Activated T-cell treated with anti-CD3 and anti-CD28 coated beads, Interleukin-2, amount 50 U/mL, for 1 hour (primary cell): ENCODE results near the gene FHOD1.
A peak's percentile ranks its signal among the peaks of the same experiment; 100 is the strongest.

Experiments
- DNase-seq: peaks from one replicate; pipeline ENCODE4 v3.0.0-alpha.2; 2020

The FHOD1 gene

DNA sequence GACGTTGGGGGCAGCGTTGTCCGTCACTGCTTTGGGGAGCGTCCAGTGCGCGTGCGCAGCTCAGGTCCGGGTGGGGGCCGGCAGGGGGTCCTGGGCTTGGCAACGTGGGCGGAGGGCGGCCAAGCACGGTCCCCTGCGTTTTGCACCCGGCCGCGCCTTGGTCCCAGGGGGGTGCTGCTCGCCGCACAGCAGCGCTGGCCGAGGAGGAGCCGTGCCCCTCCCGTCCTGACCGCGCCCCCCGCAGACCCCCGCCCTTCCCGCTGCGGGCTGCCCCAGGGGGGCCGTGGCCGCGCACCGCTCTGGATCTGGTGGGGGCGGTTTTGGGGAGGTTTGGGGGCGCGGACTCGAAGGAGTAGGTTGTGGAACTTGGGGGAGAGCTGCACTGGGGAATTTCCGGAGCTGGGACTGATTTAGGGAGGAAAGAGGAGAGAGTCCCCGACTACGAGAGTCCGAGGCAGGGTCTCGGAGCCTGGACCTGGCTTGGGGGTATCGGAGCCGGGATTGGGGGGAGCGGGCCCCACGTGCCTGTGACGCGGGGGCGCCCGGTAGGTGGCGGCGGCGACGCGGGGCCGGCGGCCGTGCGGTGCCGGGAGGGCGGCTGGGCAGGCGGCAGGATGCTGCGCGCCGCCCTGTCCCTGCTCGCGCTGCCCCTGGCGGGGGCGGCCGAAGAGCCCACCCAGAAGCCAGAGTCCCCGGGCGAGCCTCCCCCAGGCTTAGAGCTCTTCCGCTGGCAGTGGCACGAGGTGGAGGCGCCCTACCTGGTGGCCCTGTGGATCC is 1.3 kb upstream of the FHOD1 start, which contains the start of gene SLC9A5:
SLC9A5 (plus strand) TSS at position 579 of the 777 bp plus-strand sequence; CDS start at position 615, 36 bp downstream.
- DNase-seq: peak; percentile 45

DNA sequence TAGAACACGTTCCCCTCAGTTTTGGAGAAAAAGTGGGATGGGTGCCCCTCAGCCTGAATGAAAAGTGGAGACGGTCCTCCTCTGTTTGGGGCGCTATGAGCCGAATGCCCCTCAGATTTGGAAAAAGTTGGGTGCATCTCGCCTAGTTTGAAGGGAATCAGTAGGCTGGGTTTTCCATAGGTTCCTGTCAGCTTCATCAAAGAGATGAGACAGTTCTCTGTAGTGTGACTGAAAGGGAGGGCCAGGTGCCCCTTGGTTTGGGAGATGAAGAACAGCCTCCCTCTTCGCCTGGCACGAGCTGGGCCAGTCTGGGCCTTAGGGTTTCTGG is 756 bp upstream of the FHOD1 start:
- no peak for DNase-seq

DNA sequence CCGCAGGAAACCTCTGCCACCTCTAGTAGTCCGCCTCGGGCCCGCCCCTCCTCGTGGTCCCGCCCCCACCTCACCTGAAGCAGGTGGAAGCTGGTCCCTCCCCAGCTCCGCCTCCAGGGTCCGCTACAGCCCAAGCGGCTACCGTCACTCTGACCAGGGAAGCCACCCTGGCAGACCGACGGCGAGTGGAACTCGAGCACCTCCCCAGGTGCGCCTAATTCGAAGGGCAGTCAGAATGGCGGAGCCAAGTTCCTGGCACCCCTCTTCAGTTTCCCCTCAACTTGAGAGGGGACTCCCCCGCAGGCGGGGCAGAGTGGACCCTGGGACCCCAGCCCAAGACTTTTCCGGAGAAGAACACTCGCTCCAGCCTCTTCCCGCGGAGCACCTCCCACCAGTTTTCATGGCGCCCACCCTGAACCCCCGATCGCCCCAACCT is 507 bp downstream of the FHOD1 start:
- DNase-seq: peak; percentile 63

DNA sequence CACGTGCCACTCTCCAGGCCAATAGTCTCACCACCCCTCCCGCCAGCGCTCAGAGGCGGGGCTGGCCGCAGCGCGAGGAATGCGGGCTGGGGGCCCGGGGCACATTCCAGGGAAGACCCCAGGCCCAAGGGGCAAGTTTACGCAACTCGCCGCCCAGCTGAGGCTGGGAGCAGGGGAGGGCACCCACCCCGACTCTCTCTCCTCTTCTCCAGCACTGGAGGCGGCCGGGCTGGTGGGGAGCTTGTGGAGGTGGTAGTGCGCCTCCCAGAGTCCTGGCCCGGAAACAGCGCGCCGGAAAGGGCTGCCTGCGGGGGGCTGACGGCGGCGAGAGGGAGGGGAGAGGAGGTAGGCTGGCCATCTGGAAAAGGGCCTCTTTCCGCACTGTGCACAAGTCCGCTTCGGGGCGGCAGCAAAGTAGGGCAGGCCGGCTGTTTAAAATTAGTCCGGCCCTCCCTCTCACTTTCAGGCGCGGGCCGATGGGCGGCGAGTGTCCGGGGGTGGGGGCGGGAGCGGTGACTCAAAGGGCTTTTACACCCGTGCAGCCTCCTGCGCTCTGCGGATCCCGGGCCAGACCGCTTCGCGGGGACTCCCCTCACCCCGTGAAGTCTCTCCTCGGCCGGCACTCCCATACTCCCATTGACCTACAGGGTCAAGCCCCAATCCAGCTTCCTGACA is 1.1 kb downstream of the FHOD1 start:
- DNase-seq: no peak

DNA sequence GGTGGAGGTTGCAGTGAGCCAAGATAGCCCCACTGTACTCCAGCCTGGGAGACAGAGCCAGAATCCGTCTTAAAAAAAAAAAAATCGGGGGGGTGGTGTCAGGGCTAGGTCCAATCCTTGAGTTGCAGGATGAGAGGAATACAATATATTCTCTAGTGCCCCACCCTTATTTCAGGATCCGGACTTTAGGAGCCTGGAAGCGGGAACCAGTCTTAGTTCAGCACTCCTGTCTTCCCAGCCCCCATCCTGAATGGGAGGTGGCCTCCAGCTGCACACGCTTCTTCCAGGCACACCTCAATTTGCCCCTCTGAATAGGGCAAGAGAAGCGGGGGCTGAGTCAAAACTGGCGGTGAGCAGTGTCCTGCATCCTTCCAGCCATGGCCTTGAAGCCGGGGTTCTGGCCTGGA is 1.6 kb downstream of the FHOD1 start:
- no peak for DNase-seq

DNA sequence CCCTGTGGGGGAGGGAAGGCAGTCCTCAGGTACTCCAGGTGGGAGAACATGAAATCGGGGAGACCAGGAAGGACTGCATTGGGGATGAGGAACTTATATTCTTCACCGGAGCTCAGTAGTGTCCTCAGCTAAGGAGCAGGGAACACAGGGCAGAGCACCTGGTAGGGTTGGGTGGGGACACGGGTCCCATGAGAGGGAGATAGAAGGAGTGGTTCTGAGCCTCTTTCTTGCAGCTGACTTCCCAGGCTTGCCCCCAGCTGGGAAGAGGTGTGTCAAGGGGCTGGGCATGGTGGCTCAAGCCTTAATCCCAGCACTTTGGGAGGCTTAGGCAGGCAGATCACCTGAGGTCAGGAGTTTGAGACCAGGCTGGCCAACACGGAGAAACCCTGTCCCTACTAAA is 2.1 kb downstream of the FHOD1 start:
- no peak for DNase-seq

DNA sequence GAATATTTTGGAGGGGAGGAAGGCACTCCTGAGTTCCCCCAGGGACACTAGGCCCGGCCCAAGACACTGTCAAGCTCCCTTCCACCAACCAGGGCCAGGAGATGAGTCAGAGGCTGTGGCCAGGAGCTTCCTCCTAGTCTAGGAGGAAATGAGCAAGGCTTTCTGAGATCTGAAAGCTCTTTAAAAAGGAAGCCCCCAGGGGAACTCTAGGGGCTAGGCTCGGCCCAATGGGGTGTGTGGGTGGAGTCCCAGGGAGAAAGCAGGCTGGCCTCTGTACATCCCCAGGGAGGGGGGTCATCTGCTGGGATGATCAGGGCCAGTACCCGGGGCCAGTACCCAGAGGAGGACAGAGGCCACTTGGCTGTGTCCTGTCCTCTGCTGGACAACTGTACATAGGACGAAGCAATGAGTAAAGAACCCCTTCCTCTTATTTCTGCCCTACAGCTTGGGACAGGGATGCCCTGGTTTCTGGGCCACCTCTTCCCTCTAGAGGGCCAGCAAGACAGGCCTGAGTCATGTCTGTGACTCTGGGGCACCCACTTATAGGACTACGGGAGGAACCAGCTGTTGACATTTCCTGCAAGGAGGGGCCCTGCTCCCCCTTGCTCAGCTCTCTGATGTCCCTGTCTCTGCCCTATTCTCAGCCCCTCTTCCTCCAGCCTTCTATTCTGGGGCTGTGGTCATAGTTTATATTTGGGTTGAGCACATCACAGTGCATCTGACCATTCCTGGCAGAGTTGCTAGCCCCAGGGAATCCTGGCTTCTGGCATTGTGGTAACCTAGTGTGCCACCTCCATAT is 2.7 kb downstream of the FHOD1 start:
- peak; percentile 74 for DNase-seq

DNA sequence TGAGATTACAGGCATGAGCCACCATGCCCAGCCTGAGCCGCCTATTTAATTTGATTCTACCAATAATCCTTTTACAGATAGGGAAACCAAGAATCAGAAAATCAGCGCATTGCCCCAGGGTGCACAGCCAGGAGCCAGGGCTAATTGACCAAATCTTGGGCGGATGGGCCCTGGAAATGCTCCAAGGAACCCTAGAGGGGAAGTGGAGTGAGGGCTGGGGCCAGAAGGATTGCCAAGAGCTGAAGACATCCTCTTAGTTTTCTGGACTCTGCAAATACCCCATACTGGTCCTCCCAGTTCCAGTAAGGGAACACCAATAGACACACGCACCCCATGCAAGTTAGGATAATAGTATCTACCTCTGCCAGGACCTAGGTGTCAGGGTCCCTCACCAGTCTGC is 3.8 kb downstream of the FHOD1 start:
- DNase-seq: no peak

DNA sequence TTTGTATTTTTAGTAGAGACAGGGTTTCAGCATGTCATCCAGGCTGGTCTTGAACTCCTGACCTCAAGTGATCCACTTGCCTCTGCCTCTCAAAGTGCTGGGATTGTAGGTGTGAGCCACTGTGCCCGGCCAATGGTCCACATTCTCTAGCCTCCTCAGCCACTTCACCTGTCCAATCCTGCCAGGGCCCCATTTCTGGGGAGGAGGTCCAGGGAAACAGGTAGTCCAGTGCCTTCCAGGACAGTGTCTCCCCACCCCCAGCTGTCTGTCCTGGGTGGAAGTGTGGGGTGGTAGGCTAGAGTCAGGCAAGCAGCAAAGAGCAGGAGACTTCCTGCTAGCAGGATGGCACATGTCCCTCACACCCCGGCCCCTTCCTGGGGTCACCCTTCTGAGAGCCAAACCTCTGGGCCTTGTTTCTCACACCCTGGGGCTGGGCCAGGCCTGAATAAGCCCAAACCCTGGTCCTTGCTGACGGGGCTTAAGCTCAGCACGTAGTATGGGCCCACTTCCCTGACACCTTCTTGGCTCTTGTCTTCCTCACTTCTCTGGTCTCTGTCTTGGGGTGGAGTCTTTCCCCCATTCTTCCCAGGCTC is 5.0 kb downstream of the FHOD1 start:
- DNase-seq: no peak

DNA sequence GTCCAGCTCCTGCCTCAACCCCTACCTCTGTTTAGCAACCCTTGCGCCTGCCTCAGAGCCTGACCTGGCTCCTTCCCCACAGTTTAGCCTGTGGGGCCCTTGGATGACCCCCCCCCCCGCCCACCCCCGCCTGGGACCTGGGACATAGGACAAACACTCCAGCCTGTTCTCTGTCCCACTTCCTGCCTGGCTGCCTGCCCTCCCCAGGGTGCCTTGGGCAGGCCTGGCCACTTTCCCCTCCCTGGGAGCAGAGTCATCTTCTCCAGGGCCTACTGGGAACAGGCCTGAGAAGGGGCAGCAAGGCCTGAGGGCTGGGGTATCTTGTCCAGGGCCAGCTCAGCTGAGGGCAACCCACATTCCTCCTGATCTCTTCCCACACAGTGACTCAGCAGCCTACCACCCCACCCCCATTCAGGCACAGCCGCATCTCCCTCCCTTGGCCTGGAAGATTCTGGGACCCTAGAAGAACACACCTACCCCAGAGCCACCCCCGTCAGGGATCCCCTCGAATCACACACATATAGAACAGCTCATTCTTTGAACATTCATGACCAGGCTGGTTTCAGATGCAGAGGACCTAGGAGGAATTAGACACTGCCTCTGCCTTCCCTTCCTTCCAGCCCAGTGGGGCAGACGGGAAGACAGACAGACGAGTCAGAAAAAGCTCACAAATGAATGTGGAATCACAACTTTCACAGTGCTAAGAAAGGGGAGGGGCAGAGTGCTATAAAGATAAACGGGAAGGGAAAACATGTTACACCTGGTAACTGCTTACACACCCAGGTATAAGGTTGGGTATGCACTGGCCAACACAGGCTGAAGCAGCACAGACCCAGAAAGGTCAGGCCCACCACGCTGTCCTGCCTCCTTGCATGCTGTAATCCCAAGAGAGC is 6.0 kb downstream of the FHOD1 start:
- no peak for DNase-seq

DNA sequence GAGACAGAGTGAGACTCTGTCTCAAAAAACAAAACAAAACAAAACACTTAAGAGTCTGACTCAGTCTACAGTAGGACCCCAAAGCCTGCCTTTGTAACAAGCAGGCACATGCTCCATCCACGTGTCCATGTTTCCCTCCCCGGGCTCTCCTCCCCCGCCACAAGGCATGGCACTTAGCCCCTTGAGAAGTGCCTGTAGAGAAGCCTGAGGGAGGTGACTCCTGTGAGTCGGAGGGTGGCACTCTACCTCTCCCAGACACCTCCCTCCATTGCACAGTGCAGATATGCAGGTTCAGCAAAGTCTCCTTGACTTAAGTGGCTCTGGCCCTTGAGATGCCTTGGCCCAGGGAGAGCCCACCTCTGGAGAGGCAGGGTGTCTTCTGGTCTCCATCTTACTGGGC is 6.8 kb downstream of the FHOD1 start:
- DNase-seq: no peak

DNA sequence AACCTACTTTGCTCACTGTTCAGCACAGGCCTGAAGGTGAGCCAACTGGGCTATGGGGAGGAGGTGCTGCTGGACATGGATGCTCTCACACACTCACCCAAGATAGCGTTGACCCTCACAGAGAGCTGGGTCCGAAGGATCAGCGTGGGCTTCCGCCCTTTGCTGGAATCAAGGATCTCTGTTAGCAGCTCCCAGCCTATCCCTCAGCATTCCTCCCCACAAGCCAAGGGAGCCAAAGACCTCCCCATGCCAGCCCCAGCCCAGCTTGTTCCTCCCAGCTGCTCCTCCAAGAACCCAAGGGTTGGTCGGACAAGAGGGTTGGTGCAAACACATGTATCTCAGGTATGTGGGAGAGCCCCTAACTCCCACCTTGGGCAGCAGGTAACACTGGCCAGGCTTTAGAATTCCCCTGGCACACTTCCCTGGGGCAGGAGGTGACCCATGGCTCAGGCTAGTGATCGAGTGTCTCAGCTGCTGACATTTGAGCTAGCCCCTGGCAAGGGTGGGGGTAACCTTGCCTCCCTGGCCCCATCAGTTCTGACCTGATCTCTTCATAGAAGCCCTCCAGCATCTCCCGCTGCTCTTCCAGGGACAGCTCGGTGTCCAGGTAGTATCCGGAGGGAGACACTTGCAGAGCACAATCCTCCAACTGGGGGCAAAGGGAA is 8.3 kb downstream of the FHOD1 start:
- no peak for DNase-seq

DNA sequence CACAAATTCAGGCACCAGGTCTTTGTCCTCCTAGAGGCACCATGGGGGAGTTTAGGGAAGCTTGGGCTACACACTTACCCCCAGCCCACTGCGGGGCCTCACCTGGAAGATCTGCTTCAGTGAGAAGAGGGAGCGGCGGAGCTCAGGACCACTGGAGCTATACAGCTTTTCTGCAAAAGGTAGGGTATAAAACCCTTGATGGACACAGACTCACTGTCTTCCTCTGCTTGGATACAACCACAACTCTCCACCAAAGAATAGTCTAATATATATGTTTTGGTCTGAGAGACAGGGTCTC is 9.1 kb downstream of the FHOD1 start:
- no peak for DNase-seq

DNA sequence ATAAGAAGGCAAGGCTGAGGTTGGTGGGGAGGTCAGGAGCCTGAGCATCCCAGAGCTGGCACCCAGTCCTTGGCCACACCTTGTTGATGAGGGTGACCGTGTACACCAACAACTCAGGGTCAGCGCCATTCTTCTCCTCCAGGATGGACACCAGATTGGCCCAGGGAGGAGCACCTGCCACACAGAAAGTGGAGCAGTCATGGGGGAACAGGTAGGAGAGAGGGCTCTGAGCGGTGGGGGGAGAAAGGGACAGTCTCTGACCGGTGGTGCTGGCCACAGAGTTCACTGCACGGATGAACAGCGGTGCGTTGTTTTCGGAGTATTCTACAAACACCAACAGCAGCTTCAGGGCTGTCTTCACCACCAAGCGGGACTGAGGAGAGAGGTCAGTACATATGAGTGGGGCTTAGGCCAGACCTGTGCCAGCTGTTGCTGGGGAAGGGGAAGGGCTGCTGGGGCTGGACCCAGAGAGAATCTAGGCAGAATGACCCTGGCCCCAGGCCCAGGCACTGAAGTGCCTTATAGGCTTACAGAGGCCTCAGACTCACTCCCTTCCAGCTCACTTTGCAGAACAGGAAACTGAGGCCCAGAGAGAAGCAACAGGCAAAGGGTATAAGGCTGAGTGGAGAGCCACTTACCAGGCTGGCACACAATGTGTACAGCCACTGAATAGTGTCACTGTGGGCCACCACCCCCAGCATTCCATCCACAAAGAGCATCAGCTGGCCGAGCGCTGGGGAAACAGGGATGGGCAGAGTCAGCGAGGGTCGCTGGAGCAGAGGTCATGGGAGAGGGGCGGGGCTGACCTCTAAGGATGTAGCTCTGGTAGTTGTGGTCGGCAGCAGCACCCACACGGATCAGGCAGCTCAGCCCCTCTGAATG is 9.6 kb downstream of the FHOD1 start:
- no peak for DNase-seq

DNA sequence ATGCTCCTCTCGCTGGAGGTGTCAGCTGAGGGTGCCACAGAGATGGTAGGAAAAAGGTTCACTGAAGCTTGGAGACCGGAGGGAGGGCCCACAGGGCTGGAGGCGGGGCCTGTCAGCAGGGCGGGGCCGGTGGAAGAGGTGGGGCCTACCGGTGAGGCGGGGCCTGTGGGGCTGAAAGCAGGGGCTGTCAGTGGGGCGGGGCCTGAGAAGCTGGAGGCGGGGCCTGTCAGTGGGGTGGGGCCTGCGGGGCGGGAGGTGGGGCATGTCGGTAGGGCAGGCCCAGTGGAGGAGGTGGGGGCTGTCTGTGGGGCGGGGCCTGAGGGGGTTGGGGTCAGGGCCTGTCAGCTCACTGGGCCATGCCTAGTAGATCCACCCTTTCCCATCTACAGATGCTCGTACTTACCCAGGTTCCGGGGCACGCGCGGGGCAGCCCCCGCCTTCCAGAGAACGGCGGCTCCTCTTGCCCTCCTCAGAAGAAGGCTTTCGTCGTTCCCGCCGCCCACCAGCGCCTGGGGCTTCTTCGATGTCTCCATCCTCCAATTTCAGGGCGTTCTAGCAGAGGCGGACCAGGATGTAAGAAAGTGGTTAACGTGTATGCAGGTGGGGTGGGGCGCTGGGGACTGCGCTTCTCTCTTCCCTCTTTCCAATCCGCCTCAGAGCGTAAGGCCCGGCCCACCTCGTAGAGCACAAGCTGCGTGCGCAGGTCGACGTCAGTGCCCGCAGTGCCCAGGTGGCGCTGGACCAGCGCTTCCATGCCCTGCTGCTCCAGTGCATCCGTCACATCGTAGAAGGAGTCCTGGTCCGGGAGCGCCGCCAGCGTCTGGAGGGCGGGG is 10.5 kb downstream of the FHOD1 start:
- peak; percentile 83 for DNase-seq

DNA sequence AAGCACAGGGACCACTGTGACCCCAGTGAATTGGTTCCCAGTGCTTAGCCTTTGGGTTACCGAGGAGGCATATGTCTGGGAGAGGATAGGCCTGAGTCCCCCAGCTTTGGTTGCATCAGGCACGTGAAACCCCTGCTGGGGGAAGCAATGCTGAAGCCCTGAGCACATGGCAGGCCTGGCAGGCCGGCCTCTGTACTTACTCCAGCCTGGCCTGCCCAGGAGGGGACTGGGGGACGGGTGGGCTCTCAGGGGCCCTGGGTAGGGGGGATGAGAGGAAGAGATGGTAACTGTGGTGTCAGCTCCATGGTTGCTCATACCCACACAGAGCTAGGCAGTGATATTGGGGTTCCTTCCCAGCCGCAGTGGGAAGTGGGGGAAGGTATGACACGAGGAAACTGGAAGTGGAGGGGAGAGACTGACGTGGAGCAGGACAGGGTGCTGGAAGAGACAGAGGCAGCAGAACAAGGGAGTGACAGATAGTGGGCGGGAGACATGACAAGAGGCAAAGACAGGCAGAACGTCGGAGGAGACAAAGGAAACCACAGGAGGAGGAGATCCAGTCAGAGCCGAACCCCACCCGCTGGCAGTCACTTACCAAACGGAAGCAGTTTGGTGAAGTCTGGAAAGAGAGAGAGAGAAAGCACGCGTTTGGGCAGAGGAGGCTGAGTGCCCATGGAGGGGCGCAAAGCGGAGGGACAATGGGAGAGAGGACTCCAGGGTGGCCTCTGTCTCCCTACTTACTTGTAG is 11.3 kb downstream of the FHOD1 start:
- DNase-seq: no peak

DNA sequence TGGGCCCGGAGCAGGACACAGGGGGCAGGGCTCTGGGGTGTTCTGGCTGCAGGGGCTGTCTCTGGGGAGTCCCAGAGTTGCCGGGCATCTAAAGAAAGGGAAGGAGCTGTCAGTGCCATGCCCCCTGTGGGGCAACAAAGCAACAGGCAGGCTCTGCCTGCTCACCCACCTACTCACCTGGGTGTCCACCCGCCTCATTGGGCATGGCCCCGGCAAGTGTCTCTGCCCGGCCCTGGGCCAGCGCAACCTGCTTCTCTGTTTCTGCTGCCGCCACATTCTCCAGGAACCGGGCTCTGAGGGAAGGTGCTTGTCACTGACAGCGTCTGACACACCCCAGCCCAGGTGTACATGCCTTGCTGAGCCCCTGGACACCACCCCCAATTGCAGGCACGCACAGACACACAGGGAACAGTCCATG is 13.1 kb downstream of the FHOD1 start:
- DNase-seq: no peak

DNA sequence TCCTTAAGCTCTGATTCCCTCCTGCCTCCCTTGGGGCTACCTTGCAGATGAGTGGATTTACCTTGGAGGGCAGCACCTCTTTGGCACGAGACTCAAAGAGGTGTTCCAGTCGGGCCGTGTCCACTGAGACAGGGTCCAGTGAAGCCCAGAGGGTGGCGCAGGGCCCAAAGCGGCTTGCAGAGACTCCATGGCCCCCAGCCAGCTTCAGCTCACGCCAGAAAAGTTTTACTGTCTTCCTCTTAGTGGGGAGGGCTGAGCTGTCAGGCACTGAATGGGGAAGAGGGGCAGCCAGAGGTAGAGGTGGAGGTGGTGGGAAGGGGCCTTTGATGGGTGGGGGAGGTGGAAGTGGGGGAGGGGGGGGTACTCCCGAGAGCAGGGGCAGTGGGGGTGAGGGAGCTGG is 13.7 kb downstream of the FHOD1 start:
- no peak for DNase-seq
